DMS53 treated with DMSO at 0.1 percent for 48 hours (cell line): ENCODE results near the gene APP.

ENCODE experiments used
- DNase-seq: peaks from one replicate; lab custom pipeline; 2025; ENCODE audit not compliant: unreplicated experiment; lab: John Stamatoyannopoulos, UW

APP gene

DNA sequence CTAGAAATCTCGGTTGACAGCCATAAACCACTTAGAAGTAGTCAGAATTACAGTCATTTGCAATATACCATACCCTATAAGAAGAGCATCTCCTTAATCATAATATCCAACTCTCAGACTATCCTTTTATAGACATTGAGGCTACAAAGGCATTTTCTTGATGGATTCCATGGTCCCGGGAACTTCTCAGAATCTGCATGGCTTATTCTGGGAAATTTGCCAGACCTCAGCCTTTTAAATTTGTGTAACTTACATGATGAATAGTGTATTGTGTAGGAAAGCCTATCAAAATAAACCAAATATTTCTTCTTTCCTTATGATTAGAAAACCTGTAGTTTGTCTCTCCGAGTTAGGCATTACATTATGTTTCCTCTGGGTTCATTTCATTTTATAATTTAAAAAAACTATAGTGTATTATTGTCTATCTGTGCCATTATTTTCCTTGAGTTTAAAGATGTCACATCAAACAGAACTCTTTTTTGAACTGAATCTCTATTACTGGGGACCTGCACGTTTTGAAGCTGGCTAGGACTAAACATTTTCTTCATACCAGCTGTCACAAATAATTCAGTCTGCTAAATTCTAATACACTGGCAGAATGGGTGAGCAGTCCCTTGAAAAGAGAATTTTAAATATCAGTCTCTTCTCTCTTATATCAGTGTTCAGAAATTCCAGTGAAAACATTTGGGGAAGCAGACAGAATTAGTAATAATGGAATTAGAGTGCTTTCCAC lies 332.9 kb downstream of the APP start:
- DNase-seq, result no peak

DNA sequence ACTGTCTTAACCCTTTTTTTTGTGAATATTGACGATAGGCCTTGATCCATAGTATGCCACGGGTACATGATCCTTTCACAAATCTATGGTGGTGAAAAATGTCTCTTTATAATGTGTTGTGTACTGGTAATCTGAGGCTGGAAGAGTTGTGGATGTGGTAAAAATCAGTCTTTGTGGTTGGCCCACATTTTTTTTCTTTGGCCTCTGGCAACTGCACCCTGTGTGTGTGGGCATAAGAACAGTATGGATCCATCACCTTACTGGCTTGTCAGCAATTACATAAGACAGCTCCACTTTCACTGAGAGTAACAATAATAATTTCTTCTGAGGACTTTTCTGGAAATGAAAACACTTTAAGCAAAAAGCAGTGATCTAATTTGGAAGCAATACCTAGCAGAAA lies 334.2 kb downstream of the APP start:
- no peak for DNase-seq

DNA sequence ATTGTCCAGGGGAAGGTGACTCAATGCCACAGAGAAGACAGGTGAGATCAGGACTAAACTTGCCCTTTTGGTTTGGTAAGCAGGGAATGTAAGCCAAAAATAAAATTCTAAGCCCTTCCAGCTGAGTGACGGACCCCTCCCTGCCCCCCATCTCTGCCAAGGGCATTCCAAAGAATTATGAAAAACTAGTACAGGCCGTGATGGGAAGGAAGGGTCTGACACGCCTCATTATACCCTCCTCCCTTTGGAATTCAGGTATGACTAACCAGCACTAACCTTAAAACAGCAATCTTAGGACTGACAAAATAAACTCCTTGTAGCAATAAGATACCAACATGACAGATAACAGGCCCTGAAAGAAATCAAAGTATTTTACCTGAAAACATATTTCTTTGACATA lies 336.2 kb downstream of the APP start:
- no peak for DNase-seq

DNA sequence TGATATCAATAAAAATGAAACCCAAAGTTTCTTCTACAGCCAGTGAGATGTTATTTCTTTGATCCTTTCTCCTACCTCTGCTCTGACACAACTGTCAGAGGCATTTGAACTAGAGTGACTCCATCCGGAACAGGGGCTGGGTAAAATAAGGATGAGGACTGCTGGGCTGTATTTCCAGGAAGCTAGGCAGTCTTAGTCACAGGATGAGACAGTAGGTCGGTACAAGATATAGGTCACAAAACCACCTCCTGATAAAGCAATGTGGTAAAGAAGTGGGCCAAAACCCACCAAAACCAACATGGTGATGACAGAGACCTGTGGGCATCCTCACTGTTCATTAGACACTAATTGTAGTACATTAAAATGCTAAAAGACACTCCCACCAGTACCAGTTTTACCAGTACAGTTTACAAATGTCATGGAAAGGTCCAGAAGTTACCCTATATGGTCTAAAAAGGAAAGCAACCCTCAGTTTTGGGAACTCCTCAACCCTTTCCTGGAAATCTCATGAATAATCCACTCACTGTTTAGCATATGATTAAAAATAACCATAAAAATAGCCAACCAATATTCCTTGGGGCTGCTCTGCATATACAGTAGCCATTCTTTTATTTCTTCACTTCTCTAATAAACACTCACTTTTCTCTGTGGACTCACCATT lies 339.1 kb downstream of the APP start:
- DNase-seq, result no peak
